Esophagus muscularis mucosa (tissue), 4 donors: Measurements from ENCODE around the gene RSRC2. TPM values are rescaled to one million over a fixed set of nuclear protein-coding genes. Genes with fewer than 3 reads are reported as not detected.
"Not testable (repeated sequence)": the region's sequence is repeated elsewhere in the genome, so short reads cannot be mapped to it uniquely, and the experiment has no call there.

ENCODE experiments used
- DNase-seq: peaks from one replicate; pipeline ENCODE4 v3.0.0-alpha.2; 2017; ENCODE audit errors: extremely low spot score
- H3K27ac ChIP-seq, 4 donors: fragments of 200-600 bp; sonication (generic); replicated peaks in 1 of 4; 1 replicate in 3 of 4; 2 replicates in 1 of 4; pipeline ENCODE4 v1.5.1; 2016 to 2019; ENCODE audit warnings: mild to moderate bottlenecking in 1 of 4
- H3K27me3 ChIP-seq, 4 donors: fragments of 200-600 bp; sonication (generic); one replicate each; pipeline versions ENCODE4 v1.5.1 to v1.6.0; 2016 to 2019
- H3K36me3 ChIP-seq, 4 donors: fragments of 200-600 bp; sonication (generic); one replicate each; pipeline ENCODE4 v1.5.1; 2016 to 2019
- H3K4me1 ChIP-seq, 4 donors: fragments of 200-600 bp; sonication (generic); one replicate each; pipeline ENCODE4 v1.5.1; 2016 to 2019
- H3K4me3 ChIP-seq, 4 donors: fragments of 200-600 bp; sonication (generic); 1 replicate in 2 of 4; 2 replicates in 2 of 4; pipeline ENCODE4 v1.5.1; 2016 to 2019; ENCODE audit warnings: mild to moderate bottlenecking in 4 of 4, moderate library complexity in 1 of 4
- H3K9me3 ChIP-seq, 4 donors: fragments of 200-600 bp; sonication (generic); 1 replicate in 3 of 4; 2 replicates in 1 of 4; pipeline ENCODE4 v1.5.1; 2016 to 2019
- EP300 ChIP-seq: sonication (generic); formaldehyde crosslinking; IDR thresholded peaks from one replicate; pipeline ENCODE4 v1.6.1; 2017; ENCODE audit warnings: antibody characterized with exemption
- POLR2A ChIP-seq: fragments of 450-650 bp; IDR thresholded peaks from one replicate; pipeline ENCODE4 v1.6.1; 2017; ENCODE audit warnings: antibody characterized with exemption, moderate library complexity, mild to moderate bottlenecking, low read depth
- POLR2AphosphoS5 ChIP-seq, 2 donors: sonication (generic); formaldehyde crosslinking; IDR thresholded peaks; one replicate each; pipeline ENCODE4 v1.6.1; 2017; ENCODE audit warnings: antibody characterized with exemption in 2 of 2
- WGBS: methylation state at CpG from one replicate; pipeline ENCODE4 v1.1.5; 2018; 5-methylcytosine and 5-hydroxymethylcytosine counted together
- intact Hi-C: fragments of 100-400 bp; cut with DNase I; formaldehyde crosslinking; loops from one replicate; pipeline ENCODE4 v1.15.1; 2023
- total RNA-seq, 4 donors: library from RNA; depleted of rRNA; stranded (reverse); fragments of >200 nt; gene quantifications; one replicate each; pipeline versions ENCODE4 v1.1.0 to v1.2.1, GENCODE V29; 2016
- TF ChIP-seq, protein P1 (sequence below), 3 experiments: fragments of 200-600 bp in 2 of 3; fragments of 450-650 bp in 1 of 3; sonication (generic) in 2 of 3; IDR thresholded peaks; one replicate each; pipeline ENCODE4 v1.5.1; 2017 to 2019; ENCODE audit warnings: antibody characterized with exemption in 3 of 3, mild to moderate bottlenecking in 2 of 3, moderate library complexity in 1 of 3

RSRC2 gene, protein sequence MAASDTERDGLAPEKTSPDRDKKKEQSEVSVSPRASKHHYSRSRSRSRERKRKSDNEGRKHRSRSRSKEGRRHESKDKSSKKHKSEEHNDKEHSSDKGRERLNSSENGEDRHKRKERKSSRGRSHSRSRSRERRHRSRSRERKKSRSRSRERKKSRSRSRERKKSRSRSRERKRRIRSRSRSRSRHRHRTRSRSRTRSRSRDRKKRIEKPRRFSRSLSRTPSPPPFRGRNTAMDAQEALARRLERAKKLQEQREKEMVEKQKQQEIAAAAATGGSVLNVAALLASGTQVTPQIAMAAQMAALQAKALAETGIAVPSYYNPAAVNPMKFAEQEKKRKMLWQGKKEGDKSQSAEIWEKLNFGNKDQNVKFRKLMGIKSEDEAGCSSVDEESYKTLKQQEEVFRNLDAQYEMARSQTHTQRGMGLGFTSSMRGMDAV
- total RNA-seq, result 10 to 100 TPM; 46.5 to 68.9 (median 48.6) TPM

DNA sequence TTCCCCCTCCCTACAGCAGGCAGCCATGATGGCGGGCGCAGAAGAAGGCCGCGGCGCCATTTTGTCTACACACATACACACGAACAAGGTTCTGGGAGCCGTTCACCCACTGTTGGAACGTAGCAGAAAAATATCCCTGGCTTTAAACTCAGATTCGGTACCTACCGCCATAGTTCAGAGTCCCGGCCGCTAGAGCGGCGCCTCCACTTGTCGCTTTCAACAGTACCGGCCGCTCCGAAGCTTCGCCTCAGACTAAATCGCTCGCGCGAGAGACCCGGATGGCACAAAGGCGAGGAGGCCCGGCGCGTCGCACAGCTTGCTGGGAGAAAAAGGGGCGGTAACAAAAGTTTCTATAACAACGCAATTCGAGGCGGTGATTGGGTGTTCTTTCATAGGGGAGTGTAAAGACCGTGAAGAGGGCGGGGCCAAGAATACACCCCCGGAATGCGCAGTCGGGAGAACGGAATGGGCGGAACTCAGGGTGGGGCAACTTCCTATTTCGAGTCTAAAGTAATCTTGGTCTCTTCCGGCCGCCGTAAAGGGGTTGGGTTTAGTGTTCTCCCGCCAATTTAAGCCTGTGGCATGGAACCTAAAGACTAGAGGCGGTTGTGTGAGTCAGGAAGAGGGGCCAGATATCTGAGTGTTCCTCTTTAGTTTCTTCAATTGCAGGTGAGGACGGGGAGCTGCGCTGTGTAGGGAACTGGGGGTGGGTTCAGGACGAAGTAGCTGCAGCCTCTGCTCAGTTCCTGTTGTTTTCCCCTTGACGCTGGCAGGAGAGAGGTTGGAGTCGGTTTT, at the start of gene RSRC2, which contains the start of gene KNTC1:
Gene RSRC2 (minus strand): TSS at position 254 of the 795 bp plus-strand sequence. CDS start 83 bp downstream, at position 171.
Gene KNTC1 (plus strand): TSS at position 567 of the 795 bp plus-strand sequence. CDS start 2,815 bp downstream, outside the sequence.
- Histone ChIP-seq H3K4me3 (peak within 1 kb of the TSS; percentile 70 to 87 (median 79)), H3K27ac (peak within 1 kb of the TSS; percentile 94 to 98 (median 96)), H3K27me3 (no peaks in the 10 kb centered on the region), H3K4me1 (peaks cover 40 to 47% (median 46%) of the 10 kb centered on the region in 4 donors), H3K36me3 (peaks cover 2 to 15% (median 5%) of the 10 kb centered on the region in 4 donors), H3K9me3 (no peaks in the 10 kb centered on the region)
- intact Hi-C loops, result loop anchor here (10.0 kb wide), 1 partner anchor 228 kb away; the partner anchor contains the start of gene DENR
- peak; percentile 100 for DNase-seq
- TF ChIP-seq, protein P1, sequence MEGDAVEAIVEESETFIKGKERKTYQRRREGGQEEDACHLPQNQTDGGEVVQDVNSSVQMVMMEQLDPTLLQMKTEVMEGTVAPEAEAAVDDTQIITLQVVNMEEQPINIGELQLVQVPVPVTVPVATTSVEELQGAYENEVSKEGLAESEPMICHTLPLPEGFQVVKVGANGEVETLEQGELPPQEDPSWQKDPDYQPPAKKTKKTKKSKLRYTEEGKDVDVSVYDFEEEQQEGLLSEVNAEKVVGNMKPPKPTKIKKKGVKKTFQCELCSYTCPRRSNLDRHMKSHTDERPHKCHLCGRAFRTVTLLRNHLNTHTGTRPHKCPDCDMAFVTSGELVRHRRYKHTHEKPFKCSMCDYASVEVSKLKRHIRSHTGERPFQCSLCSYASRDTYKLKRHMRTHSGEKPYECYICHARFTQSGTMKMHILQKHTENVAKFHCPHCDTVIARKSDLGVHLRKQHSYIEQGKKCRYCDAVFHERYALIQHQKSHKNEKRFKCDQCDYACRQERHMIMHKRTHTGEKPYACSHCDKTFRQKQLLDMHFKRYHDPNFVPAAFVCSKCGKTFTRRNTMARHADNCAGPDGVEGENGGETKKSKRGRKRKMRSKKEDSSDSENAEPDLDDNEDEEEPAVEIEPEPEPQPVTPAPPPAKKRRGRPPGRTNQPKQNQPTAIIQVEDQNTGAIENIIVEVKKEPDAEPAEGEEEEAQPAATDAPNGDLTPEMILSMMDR (IDR thresholded peaks at IDR 0.05), result no peak
- TF ChIP-seq POLR2AphosphoS5 (IDR thresholded peaks at IDR 0.05) (peak; percentile 96 to 98), POLR2A (peak; percentile 93), EP300 (no peak)
- WGBS, result under 1% methylated on average over 40 of the region's 51 CpGs

GRCh38 chr12:122571821-122572220, 45.1 kb upstream of the RSRC2 start:
- Histone ChIP-seq H3K27me3 (no peaks in the 10 kb centered on the region), H3K9me3 (no peaks in the 10 kb centered on the region), H3K27ac (no peak overlapping the region), H3K36me3 (peaks cover 3 to 75% (median 32%) of the 10 kb centered on the region in 4 donors), H3K4me1 (no peaks in the 10 kb centered on the region), H3K4me3 (no peak overlapping the region)
- TF ChIP-seq POLR2A (no peak), EP300 (no peak)
- intact Hi-C loops, result no loop called here
- DNase-seq, result peak; percentile 37
- 96% methylated on average over 6 of the region's 6 CpGs for WGBS

DNA sequence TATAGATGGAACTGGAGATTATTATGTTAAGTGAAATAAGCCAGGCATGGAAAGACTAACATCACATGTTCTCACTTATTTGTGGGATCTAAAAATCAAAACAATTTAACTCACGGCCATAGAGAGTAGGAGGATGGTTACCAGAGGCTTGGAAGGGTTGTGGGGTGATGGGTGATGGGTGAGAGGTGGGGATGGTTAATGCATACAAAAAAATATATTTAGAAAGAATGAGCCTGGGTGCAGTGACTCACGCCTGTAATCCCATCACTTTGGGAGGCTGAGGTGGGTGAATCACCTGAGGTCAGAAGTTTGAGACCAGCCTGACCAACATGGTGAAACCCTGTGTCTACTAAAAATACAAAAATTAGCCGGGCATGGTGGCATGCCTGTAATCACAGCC, 43.3 kb upstream of the RSRC2 start:
- H3K4me1 ChIP-seq, H3K27ac ChIP-seq, H3K27me3 ChIP-seq, H3K4me3 ChIP-seq, H3K9me3 ChIP-seq, DNase-seq, intact Hi-C loops: not testable (repeated sequence)
- peaks cover 0 to 57% (median 21%) of the 10 kb centered on the region in 4 donors for H3K36me3 ChIP-seq
- WGBS, result 92% methylated on average over 3 of the region's 3 CpGs

GRCh38 chr12:122569288-122569687, 42.6 kb upstream of the RSRC2 start:
- intact Hi-C loops, result no loop called here
- no peaks in the 10 kb centered on the region for H3K27me3 ChIP-seq

GRCh38 chr12:122566816-122567215, 40.1 kb upstream of the RSRC2 start:
- H3K4me1 ChIP-seq, intact Hi-C loops, H3K27ac ChIP-seq, H3K4me3 ChIP-seq, H3K9me3 ChIP-seq, H3K27me3 ChIP-seq: not testable (repeated sequence)
- 96% methylated on average over 5 of the region's 5 CpGs for WGBS
- H3K36me3 ChIP-seq, result peaks cover 0 to 51% (median 19%) of the 10 kb centered on the region in 4 donors
- DNase-seq, result peak; percentile 70

More at GRCh38 chr12:122569288-122569687, 42.6 kb upstream of the RSRC2 start:
- Histone ChIP-seq H3K36me3 (peaks cover 0 to 53% (median 18%) of the 10 kb centered on the region in 4 donors), H3K27ac (no peak overlapping the region), H3K9me3 (no peaks in the 10 kb centered on the region), H3K4me1 (no peaks in the 10 kb centered on the region), H3K4me3 (no peak overlapping the region)
- 99% methylated on average over 5 of the region's 5 CpGs for WGBS
- peak; percentile 62 for DNase-seq
- TF ChIP-seq POLR2A (no peak), EP300 (no peak), POLR2AphosphoS5 (IDR thresholded peaks at IDR 0.05) (no peak)
- TF ChIP-seq, protein P1 (IDR thresholded peaks at IDR 0.05), result no peak

DNA sequence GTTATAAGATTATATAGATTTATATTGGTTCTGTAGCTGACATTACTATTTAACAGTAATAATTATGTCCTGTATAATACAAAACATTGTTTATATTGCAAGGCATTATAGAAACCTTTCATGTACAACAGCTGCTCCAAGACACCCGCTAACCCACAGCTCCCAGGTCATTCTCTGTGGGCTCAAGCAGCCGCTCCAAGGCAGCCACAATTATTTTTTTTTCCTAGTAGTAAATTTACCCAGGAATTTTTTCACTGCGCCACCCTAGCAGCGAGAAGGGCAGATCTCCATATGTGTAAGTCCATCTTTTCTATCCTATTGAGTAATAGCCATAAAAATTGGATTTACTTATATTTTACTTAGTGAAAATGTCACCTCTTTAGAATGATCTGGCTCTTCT, 36.6 kb upstream of the RSRC2 start:
- Histone ChIP-seq H3K27ac (no peak overlapping the region), H3K4me3 (no peak overlapping the region), H3K4me1 (no peaks in the 10 kb centered on the region), H3K36me3 (peaks cover 0 to 35% (median 16%) of the 10 kb centered on the region in 4 donors), H3K9me3 (no peaks in the 10 kb centered on the region), H3K27me3 (no peaks in the 10 kb centered on the region)
- WGBS, result 96% methylated on average over 4 of the region's 4 CpGs
- DNase-seq, result peak; percentile 75
- TF ChIP-seq POLR2A (no peak), EP300 (no peak), POLR2AphosphoS5 (IDR thresholded peaks at IDR 0.05) (no peak)
- TF ChIP-seq, protein P1 (IDR thresholded peaks at IDR 0.05), result no peak
- intact Hi-C loops, result no loop called here
